ENCODE measurements around the gene SPEM1. TPM values are rescaled to one million over a fixed set of nuclear protein-coding genes. Genes with fewer than 3 reads are reported as not detected.

Gene SPEM1
- total and polyA plus RNA-seq, 10 of the 15 experiments (the other 5 are each of a cell fraction or from before 2014, with no cell fraction given) = not detected

- no peak for DNase-seq (ENCODE audit: low read depth, low spot score)
- no peak for ATAC-seq
- no peak for TF ChIP-seq ZBED1 (IDR thresholded peaks at IDR 0.05; ENCODE audit: borderline replicate concordance)
- TF ChIP-seq, protein P1, sequence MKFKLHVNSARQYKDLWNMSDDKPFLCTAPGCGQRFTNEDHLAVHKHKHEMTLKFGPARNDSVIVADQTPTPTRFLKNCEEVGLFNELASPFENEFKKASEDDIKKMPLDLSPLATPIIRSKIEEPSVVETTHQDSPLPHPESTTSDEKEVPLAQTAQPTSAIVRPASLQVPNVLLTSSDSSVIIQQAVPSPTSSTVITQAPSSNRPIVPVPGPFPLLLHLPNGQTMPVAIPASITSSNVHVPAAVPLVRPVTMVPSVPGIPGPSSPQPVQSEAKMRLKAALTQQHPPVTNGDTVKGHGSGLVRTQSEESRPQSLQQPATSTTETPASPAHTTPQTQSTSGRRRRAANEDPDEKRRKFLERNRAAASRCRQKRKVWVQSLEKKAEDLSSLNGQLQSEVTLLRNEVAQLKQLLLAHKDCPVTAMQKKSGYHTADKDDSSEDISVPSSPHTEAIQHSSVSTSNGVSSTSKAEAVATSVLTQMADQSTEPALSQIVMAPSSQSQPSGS (IDR thresholded peaks at IDR 0.05; ENCODE audit: low read length) = no peak
- ChIA-PET SMC1A (ENCODE audit: uncharacterized antibody, unreplicated experiment) (no interaction called here), POLR2A (interaction anchor here (0.7 to 1.1 kb wide), 2 partner anchors 8 to 46 kb away, joined by 3 to 4 read pairs; no protein-coding TSS in a partner anchor), CTCF (no interaction called here), RAD21 (ENCODE audit: unreplicated experiment) (no interaction called here)
- intact Hi-C loops (cut with micrococcal nuclease; ENCODE audit: unreplicated experiment) = no loop called here
- H3K9ac ChIP-seq (ENCODE audit: control insufficient read depth, insufficient read depth, low read length) = no peak overlapping the region
- H3K36me3 ChIP-seq (ENCODE audit: control insufficient read depth in 2 of 2, insufficient read depth in 2 of 2, low read length in 1 of 2) = no peaks in the 10 kb centered on the region
- peaks cover 1 to 5% of the 10 kb centered on the region in 2 experiments; a peak in 2 of 4 replicates for H3K27me3 ChIP-seq (replicated peaks in 1 of 2; ENCODE audit: control insufficient read depth in 2 of 2, insufficient read depth in 2 of 2, low read length in 1 of 2)
- in situ Hi-C loops (cut with MboI) = no loop called here
- H3K4me1 ChIP-seq (ENCODE audit: control insufficient read depth, insufficient read depth, low read length) = peaks cover 6% of the 10 kb centered on the region
- no peak overlapping the region for H3K27ac ChIP-seq (ENCODE audit: control insufficient read depth, insufficient read depth)
- no peak overlapping the region for H2AFZ ChIP-seq (ENCODE audit: control insufficient read depth, low read depth, low read length)
- no peak overlapping the region for H3K4me3 ChIP-seq
- no peaks in the 10 kb centered on the region for H4K20me1 ChIP-seq (ENCODE audit: control insufficient read depth, insufficient read depth)
- H3K4me2 ChIP-seq (ENCODE audit: control insufficient read depth, insufficient read depth) = no peak overlapping the region
- H3K79me2 ChIP-seq (ENCODE audit: control insufficient read depth, insufficient read depth, low read length) = no peaks in the 10 kb centered on the region
- no peaks in the 10 kb centered on the region for H3K9me3 ChIP-seq (replicated peaks; ENCODE audit: control insufficient read depth, insufficient read depth, low read length)
- BruUV-seq (replicated peaks) = no TSS peak
- no peak for FAIRE-seq
- WGBS (ENCODE audit: insufficient coverage, insufficient replicate concordance, low lambda C conversion rate, missing lambda C conversion rate) = 48% methylated on average over 7 of the region's 7 CpGs
These were observed 28.3 kb downstream of the SPEM1 start for GRCh38 chr17:7448461-7448860.

GRCh38 chr17:7459961-7460545 lies 39.9 kb downstream of the SPEM1 start:
- intact Hi-C loops (cut with micrococcal nuclease; ENCODE audit: unreplicated experiment) = no loop called here
- in situ Hi-C loops (cut with MboI) = no loop called here
- peaks cover 2% of the 10 kb centered on the region; the same call in 1 of the 2 replicates for H3K79me2 ChIP-seq (ENCODE audit: control insufficient read depth, insufficient read depth, low read length)

More at GRCh38 chr17:7459961-7460545, 39.9 kb downstream of the SPEM1 start:
- no peak overlapping the region for H2AFZ ChIP-seq (ENCODE audit: control insufficient read depth, low read depth, low read length)
- no TSS peak for BruUV-seq (replicated peaks)
- H3K4me2 ChIP-seq (ENCODE audit: control insufficient read depth, insufficient read depth) = no peak overlapping the region
- DNase-seq (ENCODE audit: low read depth, low spot score) (no peak), FAIRE-seq (no peak), ATAC-seq (no peak)
- RAD21 ChIA-PET (ENCODE audit: unreplicated experiment) = no interaction called here
- peaks cover 2 to 3% of the 10 kb centered on the region in 2 experiments; a peak in 2 of 4 replicates for H3K36me3 ChIP-seq (ENCODE audit: control insufficient read depth in 2 of 2, insufficient read depth in 2 of 2, low read length in 1 of 2)
- peak; percentile 88 for TF ChIP-seq YY1 (IDR thresholded peaks at IDR 0.05; ENCODE audit: low read depth, low read length)
- no peak for TF ChIP-seq ZNF622 (IDR thresholded peaks at IDR 0.05)
- no peak overlapping the region for H3K27ac ChIP-seq (ENCODE audit: control insufficient read depth, insufficient read depth)
- no peaks in the 10 kb centered on the region for H4K20me1 ChIP-seq (ENCODE audit: control insufficient read depth, insufficient read depth)
- WGBS (ENCODE audit: insufficient coverage, insufficient replicate concordance, low lambda C conversion rate, missing lambda C conversion rate) = 66% methylated on average over 3 of the region's 3 CpGs
- SMC1A ChIA-PET (ENCODE audit: uncharacterized antibody, unreplicated experiment) = no interaction called here
- H3K27me3 ChIP-seq (replicated peaks in 1 of 2; ENCODE audit: control insufficient read depth in 2 of 2, insufficient read depth in 2 of 2, low read length in 1 of 2) = no peaks in the 10 kb centered on the region
- CTCF ChIA-PET = no interaction called here
- no peak overlapping the region for H3K4me3 ChIP-seq
- H3K9me3 ChIP-seq (replicated peaks; ENCODE audit: control insufficient read depth, insufficient read depth, low read length) = no peaks in the 10 kb centered on the region
- H3K9ac ChIP-seq (ENCODE audit: control insufficient read depth, insufficient read depth, low read length) = no peak overlapping the region
- POLR2A ChIA-PET = interaction anchor here (0.6 to 0.7 kb wide), 3 partner anchors 8 to 12 kb away, joined by 3 to 5 read pairs (median 3); no protein-coding TSS in a partner anchor
- H3K4me1 ChIP-seq (ENCODE audit: control insufficient read depth, insufficient read depth, low read length) = peaks cover 4% of the 10 kb centered on the region

All from GM12878 (cell line).